Medulla oblongata (tissue), 1 donor: ENCODE data around the gene INPP1.

Source experiments
- DNase-seq: peaks from one replicate; pipeline ENCODE4 v3.0.0-alpha.2; 2015; ENCODE audit errors: extremely low spot score

INPP1 gene

DNA sequence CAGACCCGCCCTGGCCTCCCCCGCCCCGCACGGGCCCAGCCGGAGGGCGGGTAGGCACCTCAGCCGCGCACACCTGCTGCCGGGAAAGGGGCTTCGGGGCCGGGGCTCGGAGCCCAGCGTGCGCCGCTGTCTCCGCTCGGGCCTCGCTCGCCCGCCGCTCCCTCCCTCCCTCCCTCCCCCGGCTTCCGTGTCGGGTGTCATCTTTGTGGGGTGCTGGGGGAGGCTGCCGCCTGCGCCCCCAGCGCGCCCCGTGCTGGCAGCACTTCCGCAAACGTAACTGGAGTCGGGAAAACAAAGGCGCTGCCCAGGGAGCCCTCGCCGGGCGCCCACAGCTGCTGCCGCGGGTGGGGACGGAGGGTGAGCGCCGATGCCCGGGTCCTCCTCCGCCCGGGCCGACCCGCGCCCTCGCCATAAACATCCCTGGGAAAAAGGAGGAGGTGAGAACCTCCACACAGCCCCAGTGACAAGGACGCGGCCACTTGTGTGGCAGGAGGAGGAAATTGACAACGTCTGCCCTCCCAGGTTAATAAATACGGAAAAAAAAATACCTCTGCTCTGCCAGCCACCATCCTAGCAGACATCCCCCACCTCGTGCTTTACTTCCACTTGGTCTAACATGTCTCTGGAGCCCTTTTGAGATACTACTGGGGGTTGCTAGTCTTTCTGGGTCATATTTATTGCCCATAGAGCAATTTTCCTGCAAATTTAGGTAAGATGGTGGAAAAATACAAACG is 65.3 kb downstream of the INPP1 start:
- peak; percentile 78 for DNase-seq

DNA sequence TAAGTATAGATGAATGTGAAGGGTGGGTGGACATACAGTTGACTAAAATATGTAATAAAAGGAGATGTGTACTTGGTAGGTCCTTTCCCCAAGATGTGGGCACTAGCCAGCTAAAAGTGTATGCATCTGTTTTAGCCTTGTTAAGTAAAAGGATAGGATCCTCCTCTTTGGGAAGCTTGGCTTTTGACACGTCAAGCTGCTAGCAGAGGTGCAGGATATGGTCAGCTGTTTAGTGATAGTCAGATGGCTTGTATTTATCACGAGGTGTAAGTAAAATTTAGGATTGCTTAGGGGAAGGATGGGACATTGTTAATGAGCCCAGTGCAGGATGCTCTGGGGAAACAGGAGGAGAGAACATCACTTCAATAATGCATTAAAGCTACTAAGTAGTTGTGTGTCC is 66.2 kb downstream of the INPP1 start:
- peak; percentile 45 for DNase-seq

DNA sequence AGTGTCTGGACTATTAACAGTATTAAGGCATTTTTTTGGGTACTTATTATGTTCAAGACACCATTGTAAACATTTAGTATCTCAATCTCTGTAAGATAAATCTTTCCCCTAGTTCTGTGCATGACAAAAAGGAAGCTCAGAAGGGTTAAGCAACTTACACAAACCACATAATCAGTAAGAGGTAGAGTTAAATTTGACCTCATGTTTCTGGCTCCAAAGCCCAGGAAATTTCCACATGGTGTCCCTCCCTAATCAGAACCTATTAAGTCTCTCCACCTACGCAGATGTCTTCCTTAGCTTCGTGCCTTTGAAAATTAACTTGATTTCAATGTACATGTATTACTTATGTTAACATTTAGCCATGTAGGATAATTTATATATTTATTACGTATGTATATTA is 66.8 kb downstream of the INPP1 start:
- DNase-seq, result no peak

DNA sequence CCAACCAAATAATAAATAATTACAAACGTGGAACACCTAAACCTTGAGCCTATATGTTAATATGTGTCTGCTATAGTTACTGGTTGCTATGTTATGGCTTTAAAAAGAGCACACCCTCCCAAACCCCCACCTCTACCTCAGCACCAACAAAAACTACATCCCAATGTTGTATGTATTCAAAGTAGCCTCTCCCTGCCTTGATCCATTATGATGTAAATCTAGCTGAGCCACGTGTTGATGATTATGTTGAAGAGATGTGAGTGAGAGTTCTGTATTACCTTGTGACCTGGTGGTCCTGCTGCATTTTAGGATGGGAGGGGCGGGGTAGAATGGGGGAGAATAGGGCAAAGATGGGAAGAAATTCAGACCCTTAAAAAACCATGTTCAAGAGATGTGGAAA is 69.6 kb downstream of the INPP1 start:
- DNase-seq, result no peak

DNA sequence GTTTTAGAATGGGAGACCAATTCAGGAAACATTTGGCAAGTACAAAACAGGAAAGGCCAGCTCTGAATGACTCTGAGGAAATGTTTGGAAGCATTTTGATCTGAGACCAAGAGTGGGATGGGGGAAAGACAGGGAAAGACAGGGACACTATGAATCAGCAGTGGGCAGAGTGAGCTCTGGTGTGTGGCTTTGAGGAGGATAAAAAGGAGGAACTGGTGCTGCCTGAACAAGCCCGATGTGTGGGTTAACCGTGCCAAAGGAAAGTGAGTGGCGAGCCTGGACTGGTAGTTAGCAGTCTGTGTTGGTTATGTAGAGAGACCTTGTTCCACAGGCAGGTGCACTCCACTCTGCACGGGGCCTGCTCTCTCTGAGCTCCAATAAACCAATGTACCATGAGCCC is 70.0 kb downstream of the INPP1 start:
- peak; percentile 31 for DNase-seq

DNA sequence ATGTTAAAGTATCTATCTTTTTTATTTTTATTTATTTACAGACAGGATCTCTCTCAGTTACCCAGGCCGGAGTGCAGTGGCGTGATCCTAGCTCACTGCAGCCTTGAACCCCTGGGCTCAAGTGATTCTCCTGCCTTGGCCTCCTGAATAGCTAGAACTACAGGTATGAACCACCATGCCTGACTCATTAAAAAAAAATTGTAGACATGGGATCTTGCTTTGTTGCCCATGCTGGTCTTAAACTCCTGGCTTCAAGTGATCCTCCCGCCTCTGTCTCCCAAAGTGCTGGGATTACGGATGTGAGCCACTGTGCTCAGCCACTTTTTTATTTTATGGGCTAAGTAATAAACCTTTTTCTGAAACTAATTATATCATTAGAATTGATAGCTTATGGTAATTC is 71.9 kb downstream of the INPP1 start:
- no peak for DNase-seq

DNA sequence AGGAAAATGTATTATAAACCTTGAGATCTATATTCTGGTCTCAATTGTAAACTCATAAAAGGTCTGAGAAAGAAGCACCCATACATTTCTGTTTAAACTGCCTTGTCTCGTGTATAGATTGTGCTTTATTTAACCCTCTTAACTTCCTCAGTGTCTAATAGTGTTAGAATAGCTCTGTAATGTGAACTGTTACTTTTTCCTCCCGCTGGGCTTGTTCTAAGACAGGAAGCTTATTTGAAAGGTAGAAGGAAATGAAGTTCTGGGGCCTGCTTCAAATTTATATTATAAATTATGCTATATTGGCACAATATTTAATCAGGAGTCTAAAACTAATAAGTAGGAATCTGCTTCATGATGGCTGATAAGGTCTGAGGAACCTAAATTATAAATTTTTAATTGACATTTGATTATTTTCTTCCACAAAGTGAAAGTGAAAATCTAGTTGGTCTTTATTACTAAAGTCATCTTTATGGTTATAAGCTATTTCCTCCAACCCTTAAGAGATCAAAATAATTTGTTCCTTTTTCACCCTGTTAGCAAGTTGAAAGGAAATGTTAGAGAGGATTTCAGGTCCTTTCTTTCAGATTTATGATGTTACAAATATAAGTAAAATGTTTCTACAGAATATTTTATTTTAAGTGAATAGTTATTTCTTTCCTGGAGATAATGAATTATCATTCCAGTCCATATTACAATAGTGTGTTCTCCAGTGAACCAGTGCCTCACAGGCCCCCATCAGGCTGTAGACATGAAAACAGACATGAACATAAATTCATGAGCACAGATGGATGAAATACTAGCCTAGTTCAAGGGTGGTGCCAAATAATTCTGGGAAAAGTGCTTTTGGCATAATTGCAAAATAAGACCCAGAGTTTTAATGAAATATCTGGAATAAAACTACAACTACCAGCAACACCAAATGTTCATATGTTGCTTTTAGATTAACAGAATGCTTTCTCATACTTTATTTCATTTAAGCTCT is 72.7 kb downstream of the INPP1 start:
- no peak for DNase-seq

DNA sequence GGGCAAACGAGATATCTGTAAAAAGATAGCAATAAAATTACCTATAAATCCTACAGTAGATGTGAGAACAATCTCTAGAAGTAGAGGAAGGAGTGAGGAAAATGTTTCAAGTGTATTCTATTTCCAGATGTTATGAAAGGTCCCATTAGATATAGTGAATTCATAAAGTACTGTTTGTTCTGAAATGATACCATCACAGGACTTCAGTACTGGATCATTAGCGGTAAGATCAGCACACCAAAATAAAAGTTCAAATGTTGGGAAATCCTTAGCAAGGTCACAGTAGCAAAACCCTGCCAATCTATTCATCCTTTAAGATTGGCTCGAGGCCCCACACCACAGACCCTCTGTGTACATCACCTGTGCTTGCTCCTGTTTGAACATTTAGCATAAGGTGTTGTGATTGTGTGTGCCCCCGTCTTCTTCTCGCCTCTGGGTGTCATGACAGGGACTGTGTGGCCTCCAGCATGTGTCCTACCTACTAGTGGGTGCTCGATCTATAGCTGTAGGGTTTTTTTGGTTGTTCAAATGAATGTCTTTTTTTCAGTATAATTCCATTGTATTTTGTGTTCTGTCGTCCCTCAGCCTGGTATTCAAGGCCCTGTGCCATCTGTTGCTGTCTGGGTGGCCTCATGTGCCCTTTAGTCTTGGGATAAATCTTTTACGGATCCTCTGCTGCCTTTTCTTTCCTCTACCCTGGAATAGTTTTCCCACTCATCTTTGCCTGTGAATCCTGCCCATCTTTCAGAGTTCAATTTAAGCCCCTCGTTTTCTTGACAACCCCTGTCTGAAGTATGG is 73.9 kb downstream of the INPP1 start:
- no peak for DNase-seq

DNA sequence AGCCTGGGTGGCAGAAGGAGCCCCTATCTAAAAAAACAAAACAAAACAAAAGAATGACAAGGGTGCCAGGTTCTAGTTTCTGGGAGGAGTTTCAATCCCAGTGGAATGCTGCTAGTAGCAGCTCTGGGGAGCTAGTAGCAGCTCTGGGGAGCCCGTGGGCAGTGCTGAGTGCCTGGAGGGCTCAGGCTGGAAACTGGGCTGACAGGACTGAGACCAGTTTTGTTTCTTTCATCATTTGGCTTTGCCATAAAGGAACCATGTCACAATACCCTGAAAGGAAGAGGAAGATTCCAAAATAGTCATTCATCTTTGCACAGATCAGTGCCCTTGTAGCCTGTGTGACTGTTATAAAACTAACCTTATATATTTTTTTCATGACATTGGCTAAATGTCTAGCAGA is 75.3 kb downstream of the INPP1 start:
- DNase-seq, result no peak

DNA sequence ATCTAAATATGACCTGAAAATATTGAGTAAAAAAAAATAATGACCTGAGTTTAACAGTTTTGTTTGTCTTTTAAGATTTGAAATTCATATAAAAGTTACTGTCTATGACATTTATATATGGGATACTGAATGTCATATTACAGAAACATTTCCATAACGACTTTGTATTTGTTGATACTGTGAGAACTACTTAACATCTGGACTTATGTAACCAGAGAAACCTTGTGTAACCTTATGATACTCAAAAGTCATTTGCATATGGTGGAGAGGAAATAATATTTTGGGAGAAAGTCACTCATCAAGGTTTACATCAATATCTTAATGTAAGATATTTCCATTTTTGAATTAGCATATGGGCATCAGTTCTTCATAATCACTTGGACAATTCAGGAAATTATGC is 77.4 kb downstream of the INPP1 start:
- no peak for DNase-seq
